Raji (cell line): ENCODE results near the gene LYZL2.

Experiments used
- POLR2A ChIP-seq: IDR thresholded peaks from 2 replicates; pipeline ENCODE4 v1.6.1; 2011; ENCODE audit warnings: low read depth, low read length, control low read depth; ENCODE audit not compliant: insufficient read depth

Gene LYZL2

GRCh38 chr10:30603589-30603988 lies 26.0 kb downstream of the LYZL2 start:
- TF ChIP-seq POLR2A: no peak

GRCh38 chr10:30602747-30603146 lies 26.8 kb downstream of the LYZL2 start:
- no peak for TF ChIP-seq POLR2A

- no peak for TF ChIP-seq POLR2A
These were observed 29.5 kb downstream of the LYZL2 start for GRCh38 chr10:30600005-30600404.

GRCh38 chr10:30598105-30598776 lies 31.3 kb downstream of the LYZL2 start:
- TF ChIP-seq POLR2A: no peak

GRCh38 chr10:30596013-30596412 lies 33.5 kb downstream of the LYZL2 start:
- no peak for TF ChIP-seq POLR2A

GRCh38 chr10:30594077-30594476 lies 35.5 kb downstream of the LYZL2 start:
- no peak for TF ChIP-seq POLR2A

GRCh38 chr10:30591249-30591670 lies 38.3 kb downstream of the LYZL2 start:
- no peak for TF ChIP-seq POLR2A

GRCh38 chr10:30589441-30589840 lies 40.1 kb downstream of the LYZL2 start:
- TF ChIP-seq POLR2A: no peak

GRCh38 chr10:30587522-30588031 lies 42.0 kb downstream of the LYZL2 start:
- TF ChIP-seq POLR2A: no peak

GRCh38 chr10:30586828-30587227 lies 42.7 kb downstream of the LYZL2 start:
- TF ChIP-seq POLR2A: no peak

- TF ChIP-seq POLR2A: no peak
These were observed 45.7 kb downstream of the LYZL2 start for GRCh38 chr10:30583778-30584415.

- TF ChIP-seq POLR2A: no peak
These were observed 47.7 kb downstream of the LYZL2 start for GRCh38 chr10:30581779-30582380.

- no peak for TF ChIP-seq POLR2A
These were observed 48.9 kb downstream of the LYZL2 start for GRCh38 chr10:30580676-30581075.

- no peak for TF ChIP-seq POLR2A
These were observed 49.3 kb downstream of the LYZL2 start for GRCh38 chr10:30580241-30580640.

- TF ChIP-seq POLR2A: no peak
These were observed 50.0 kb downstream of the LYZL2 start for GRCh38 chr10:30579574-30579973.

- no peak for TF ChIP-seq POLR2A
These were observed 52.5 kb downstream of the LYZL2 start for GRCh38 chr10:30577048-30577447.
